Heart right ventricle (tissue), 16 donors: Measurements from ENCODE around the gene ATPAF2. TPM values are rescaled to one million over a fixed set of nuclear protein-coding genes. Genes with fewer than 3 reads are reported as not detected.
A peak's percentile ranks its signal among the peaks of the same experiment; 100 is the strongest.

ENCODE experiments used
- ATAC-seq, 8 donors: fragments of 200-7000 bp; cut with Tn5 transposase; one replicate each; pipeline ENCODE4 v1.9.1; 2020; ENCODE audit warnings: mild to moderate bottlenecking in 8 of 8, moderate library complexity in 8 of 8, moderate number of reproducible peaks in 1 of 8
- DNase-seq, 2 donors: peaks; one replicate each; pipeline ENCODE4 v3.0.0-alpha.2; 2020
- H3K27ac ChIP-seq, 10 donors: fragments of 200-600 bp; sonication (generic) in 2 of 10; one replicate each; pipeline versions ENCODE4 v1.5.0 to v1.8.0; 2020 to 2022; ENCODE audit warnings: mild to moderate bottlenecking in 3 of 10
- H3K27me3 ChIP-seq, 7 donors: fragments of 200-600 bp; one replicate each; pipeline ENCODE4 v1.8.0; 2021 to 2022; ENCODE audit warnings: mild to moderate bottlenecking in 2 of 7
- H3K36me3 ChIP-seq, 9 donors: fragments of 200-600 bp; sonication (generic) in 1 of 9; one replicate each; pipeline versions ENCODE4 v1.5.0 to v1.8.0; 2020 to 2022; ENCODE audit warnings: mild to moderate bottlenecking in 2 of 9
- H3K4me1 ChIP-seq, 9 donors: fragments of 200-600 bp; sonication (generic) in 1 of 9; one replicate each; pipeline versions ENCODE4 v1.5.0 to v1.8.0; 2020 to 2022; ENCODE audit warnings: mild to moderate bottlenecking in 4 of 9
- H3K4me3 ChIP-seq, 10 donors: fragments of 200-600 bp; sonication (generic) in 2 of 10; one replicate each; pipeline versions ENCODE4 v1.5.0 to v1.8.0; 2020 to 2022; ENCODE audit warnings: mild to moderate bottlenecking in 7 of 10, moderate library complexity in 2 of 10
- H3K9me3 ChIP-seq, 11 donors: fragments of 200-600 bp in 10 of 11; sonication (generic) in 2 of 11; one replicate each; pipeline versions ENCODE4 v1.5.0 to v1.8.0; 2013 to 2022; ENCODE audit warnings: mild to moderate bottlenecking in 2 of 11, control low read depth in 1 of 11, moderate library complexity in 1 of 11
- WGBS, 2 donors: extraction: QIAGEN DNeasy Blood & Tissue Kit; methylation state at CpG; one replicate each; pipeline ENCODE4 v1.1.7; 2013; ENCODE audit warnings: inconsistent platforms in 1 of 2; 5-methylcytosine and 5-hydroxymethylcytosine counted together
- intact Hi-C, 10 donors: fragments of 100-400 bp; cut with DNase I; formaldehyde crosslinking; loops; one replicate each; pipeline versions ENCODE4 v1.11.1 to v1.14.2; 2022
- polyA plus RNA-seq, 2 donors: library from polyadenylated mRNA; stranded (reverse); fragments of 200-250 nt; gene quantifications; one replicate each; pipeline ENCODE4 v1.2.3, GENCODE V29; 2013
- total RNA-seq, 10 donors: library from RNA; stranded (reverse); fragmentation: NEBNext Ultra II Directional in 3 of 10; extraction: Animal tissue kit (Norgen Biotek cat#: 25700) in 3 of 10; gene quantifications; one replicate each; pipeline versions ENCODE4 v1.2.1 to v1.2.4, GENCODE V29; 2021 to 2023
- TF ChIP-seq, protein P1 (sequence below), 9 donors: fragments of 200-600 bp; sonication (generic) in 2 of 9; IDR thresholded peaks; one replicate each; pipeline versions ENCODE4 v1.5.0 to v1.8.0; 2021 to 2022; ENCODE audit warnings: antibody characterized with exemption in 9 of 9, mild to moderate bottlenecking in 5 of 9, moderate library complexity in 1 of 9
- donor health status: Arrhythmogenic right ventricular cardiomyopathy.
- donor health status: ischemic (EF 13 %, LVEDD 7.1; RV severe dilation, severe dysfunction).
- donor health status: healthy with polysubstance abuse.
- donor health status: DM: no; HTN: yes; CAD: no.
- donor health status: DM: no; HTN: no; CAD: no.
- donor health status: ischemic (EF 25% LVEDD 6.9; RV normal size, moderate dysfunction).
- donor health status: ischemic (EF 25% LVEDD 5.7; RV mildly dilated, moderate dysfunction).
- donor health status: healthy.
- donor health status: DM: yes; HTN: yes; CAD: no.
- donor health status: Ischemic cardiomyopathy.
- donor health status: ischemic (EF 35%, LVEDD 5.7; RV mildly dilated, moderate dysfunction).
- donor health status: nonischemic (EF 11% LVEDD 7.7; RV severe dilation, severe dysfunction).
- donor health status: DM: yes; HTN: yes; CAD: no.
- donor health status: PGD.
- donor health status: ischemic (EF 29% LVEDD 5.4; RV normal size, mild dysfunction).
- donor health status: nonischemic (EF 23%, LVEDD 6.1; RV moderate dilation, normal function).

The ATPAF2 gene
- total and polyA plus RNA-seq, 12 donors, result 21.5 to 55.8 (median 37.4) TPM

DNA sequence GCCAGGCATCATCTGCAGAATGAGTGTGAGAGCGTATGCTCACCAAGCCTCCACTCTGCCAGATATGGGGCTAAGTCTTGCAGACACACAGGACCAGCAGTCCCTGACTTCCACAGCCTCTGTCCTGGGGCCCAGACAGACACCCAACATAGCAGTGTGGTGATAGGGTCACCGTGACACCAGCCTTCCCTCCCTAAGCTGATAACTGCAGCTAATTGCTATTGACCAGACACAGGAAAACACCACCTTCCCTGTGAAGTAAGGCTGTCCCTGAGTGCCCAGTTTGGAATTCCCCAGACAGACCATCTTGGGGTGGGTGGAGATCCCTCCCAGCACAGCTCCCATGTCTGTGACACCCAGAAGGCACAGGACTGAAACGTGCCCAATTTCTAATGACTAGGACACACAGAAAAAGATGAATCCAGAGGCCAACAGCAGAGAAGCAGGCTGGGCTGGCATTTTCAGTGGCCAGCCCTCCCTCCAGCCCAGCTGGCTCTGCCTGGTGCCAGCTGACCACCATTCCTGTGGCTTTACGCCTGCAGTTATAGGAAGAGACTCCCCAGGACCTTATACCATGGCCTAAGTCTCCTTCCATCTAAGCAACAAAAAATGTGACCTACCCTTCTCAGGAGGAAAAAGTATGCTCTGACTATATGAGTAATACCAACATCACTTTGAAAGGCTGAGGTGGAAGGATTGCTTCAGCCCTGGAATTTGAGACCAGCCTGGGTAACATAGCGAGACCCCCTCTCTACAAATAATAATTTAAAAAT, 30.3 kb downstream of the ATPAF2 start:
- Histone ChIP-seq H3K9me3 (peaks cover 0 to 4% (median 0%) of the 10 kb centered on the region in 11 donors), H3K27ac (peak overlapping the region in 1 of 10 donors; percentile 25), H3K4me3 (no peak overlapping the region), H3K36me3 (peaks cover 0 to 38% (median 0%) of the 10 kb centered on the region in 9 donors), H3K27me3 (no peaks in the 10 kb centered on the region), H3K4me1 (peaks cover 0 to 33% (median 8%) of the 10 kb centered on the region in 9 donors)
- intact Hi-C loops, result no loop called here
- ATAC-seq (peak in 2 of 8 donors; percentile 15 to 31), DNase-seq (no peak)
- TF ChIP-seq, protein P1, sequence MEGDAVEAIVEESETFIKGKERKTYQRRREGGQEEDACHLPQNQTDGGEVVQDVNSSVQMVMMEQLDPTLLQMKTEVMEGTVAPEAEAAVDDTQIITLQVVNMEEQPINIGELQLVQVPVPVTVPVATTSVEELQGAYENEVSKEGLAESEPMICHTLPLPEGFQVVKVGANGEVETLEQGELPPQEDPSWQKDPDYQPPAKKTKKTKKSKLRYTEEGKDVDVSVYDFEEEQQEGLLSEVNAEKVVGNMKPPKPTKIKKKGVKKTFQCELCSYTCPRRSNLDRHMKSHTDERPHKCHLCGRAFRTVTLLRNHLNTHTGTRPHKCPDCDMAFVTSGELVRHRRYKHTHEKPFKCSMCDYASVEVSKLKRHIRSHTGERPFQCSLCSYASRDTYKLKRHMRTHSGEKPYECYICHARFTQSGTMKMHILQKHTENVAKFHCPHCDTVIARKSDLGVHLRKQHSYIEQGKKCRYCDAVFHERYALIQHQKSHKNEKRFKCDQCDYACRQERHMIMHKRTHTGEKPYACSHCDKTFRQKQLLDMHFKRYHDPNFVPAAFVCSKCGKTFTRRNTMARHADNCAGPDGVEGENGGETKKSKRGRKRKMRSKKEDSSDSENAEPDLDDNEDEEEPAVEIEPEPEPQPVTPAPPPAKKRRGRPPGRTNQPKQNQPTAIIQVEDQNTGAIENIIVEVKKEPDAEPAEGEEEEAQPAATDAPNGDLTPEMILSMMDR (IDR thresholded peaks at IDR 0.05), result no peak
- 72 to 75% methylated on average over 5 of the region's 5 CpGs for WGBS, 2 donors

DNA sequence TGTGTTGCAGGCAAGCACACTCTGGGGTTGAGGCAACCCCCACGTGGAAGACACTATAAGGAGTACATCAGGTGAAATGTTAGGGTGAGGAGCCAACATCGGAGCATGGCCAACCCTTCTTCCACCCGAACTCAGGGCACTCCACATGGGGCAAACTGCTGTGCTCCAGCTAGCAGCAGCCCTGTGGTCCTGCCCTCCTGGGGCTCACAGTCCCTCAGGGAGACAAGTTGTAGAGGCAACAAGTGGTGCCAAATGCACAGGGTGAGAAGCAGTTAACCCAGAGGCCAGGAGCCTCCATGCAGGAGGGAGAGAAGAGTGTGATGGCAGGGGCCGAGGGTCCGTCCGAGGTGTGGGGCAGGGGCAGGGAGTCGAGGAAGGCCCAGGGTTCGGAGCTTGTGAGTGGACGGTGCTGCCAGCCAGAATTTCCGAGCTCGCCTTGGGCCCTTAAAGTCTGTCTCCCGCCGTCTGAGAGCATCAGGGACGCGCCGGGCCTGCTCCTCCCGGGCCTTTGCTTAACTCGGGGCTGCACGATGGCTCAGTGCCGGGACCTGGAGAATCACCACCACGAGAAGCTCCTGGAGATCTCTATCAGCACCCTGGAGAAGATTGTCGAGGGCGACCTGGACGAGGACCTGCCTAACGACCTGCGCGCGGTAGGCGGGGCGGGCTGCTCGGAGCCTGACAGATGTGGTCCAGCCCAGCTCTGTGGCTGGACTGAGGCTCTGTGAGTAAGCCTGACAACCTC, 32.3 kb downstream of the ATPAF2 start:
- intact Hi-C loops, result no loop called here
- ATAC-seq, result no peak
- Histone ChIP-seq H3K4me1 (peaks cover 0 to 33% (median 8%) of the 10 kb centered on the region in 9 donors), H3K36me3 (peaks cover 0 to 31% (median 0%) of the 10 kb centered on the region in 9 donors), H3K9me3 (peaks cover 0 to 4% (median 0%) of the 10 kb centered on the region in 11 donors), H3K4me3 (no peak overlapping the region), H3K27me3 (no peaks in the 10 kb centered on the region), H3K27ac (no peak overlapping the region)
- WGBS, 2 donors, result 77 to 88% methylated on average over 29 to 31 of the region's 31 CpGs
- no peak for DNase-seq
- TF ChIP-seq, protein P1 (IDR thresholded peaks at IDR 0.05), result no peak

DNA sequence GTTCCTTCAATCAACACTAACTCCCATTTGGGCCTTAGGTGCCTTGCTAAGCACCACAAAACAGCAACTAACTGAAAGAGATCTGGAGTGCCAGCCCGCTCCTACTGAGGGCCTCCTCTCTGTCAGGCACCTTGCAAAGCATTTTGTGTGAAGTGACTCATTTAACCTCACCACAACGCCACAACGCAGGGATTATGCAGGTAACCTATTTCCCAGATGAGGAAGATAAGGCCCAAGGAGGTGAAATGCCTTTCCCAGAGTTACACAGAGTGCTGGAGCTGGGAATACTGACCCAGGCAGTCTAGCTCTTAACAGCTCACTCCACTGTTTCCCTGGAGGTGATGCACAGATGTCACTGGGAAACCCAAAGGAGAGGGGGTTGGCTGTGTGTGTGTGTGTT, 33.5 kb downstream of the ATPAF2 start:
- peaks cover 0 to 33% (median 8%) of the 10 kb centered on the region in 9 donors for H3K4me1 ChIP-seq
- peak overlapping the region in 3 of 10 donors; percentile 1 to 45 (median 43) for H3K27ac ChIP-seq
- DNase-seq, result no peak
- TF ChIP-seq, protein P1 (IDR thresholded peaks at IDR 0.05), result no peak
- H3K36me3 ChIP-seq, result peaks cover 0 to 25% (median 0%) of the 10 kb centered on the region in 9 donors
- peaks cover 0 to 2% (median 0%) of the 10 kb centered on the region in 11 donors for H3K9me3 ChIP-seq
- ATAC-seq, result peak in 1 of 8 donors; percentile 19
- intact Hi-C loops, result no loop called here
- H3K4me3 ChIP-seq, result no peak overlapping the region
- H3K27me3 ChIP-seq, result no peaks in the 10 kb centered on the region
- whole genome bisulfite sequencing, 2 donors, result 70 to 78% methylated on average over 3 of the region's 3 CpGs

DNA sequence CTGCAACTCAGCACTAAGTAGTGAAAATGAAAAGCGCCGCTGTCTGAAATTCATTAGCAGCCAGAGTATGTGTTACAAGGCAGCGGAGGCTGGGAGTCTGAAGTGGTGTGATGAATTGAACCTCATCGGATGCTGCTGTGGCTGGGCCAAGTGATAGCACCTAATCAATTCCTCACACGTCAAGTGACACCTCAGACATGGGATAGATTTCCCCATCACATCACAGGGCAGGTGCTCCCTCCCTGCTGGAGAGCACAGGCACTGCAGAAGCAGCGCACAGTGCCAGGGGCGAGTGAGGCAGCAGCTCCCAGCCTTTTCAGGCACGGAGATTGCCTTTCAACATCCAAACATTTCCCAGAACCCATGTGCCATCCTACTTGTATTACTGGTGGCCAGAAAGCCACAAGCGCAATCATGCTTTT, 34.1 kb downstream of the ATPAF2 start:
- TF ChIP-seq, protein P1 (IDR thresholded peaks at IDR 0.05), result peak in 7 of 9 donors; percentile 23 to 54 (median 41)
- DNase-seq, result no peak
- Histone ChIP-seq H3K27ac (peak overlapping the region in 2 of 10 donors; percentile 2 to 45), H3K4me3 (no peak overlapping the region), H3K36me3 (peaks cover 0 to 22% (median 0%) of the 10 kb centered on the region in 9 donors), H3K9me3 (no peaks in the 10 kb centered on the region), H3K4me1 (peaks cover 0 to 30% (median 8%) of the 10 kb centered on the region in 9 donors), H3K27me3 (no peaks in the 10 kb centered on the region)
- WGBS, 2 donors, result 48 to 55% methylated on average over 9 of the region's 9 CpGs
- peak in 7 of 8 donors; percentile 39 to 83 (median 71) for ATAC-seq
- intact Hi-C loops, result no loop called here
